Transverse colon (tissue), 4 donors: ENCODE data around the gene RGS7.

Source experiments
- CTCF ChIP-seq, 5 experiments: fragments of 200-600 bp in 3 of 5; fragments of 450-650 bp in 2 of 5; sonication (generic) in 3 of 5; IDR thresholded peaks; 1 replicate in 2 of 5; 2 replicates in 3 of 5; pipeline ENCODE4 v1.5.1; 2016 to 2017; ENCODE audit warnings: antibody characterized with exemption in 5 of 5, inconsistent platforms in 3 of 5, mild to moderate bottlenecking in 2 of 5, moderate library complexity in 1 of 5
- EP300 ChIP-seq: sonication (generic); formaldehyde crosslinking; IDR thresholded peaks from one replicate; pipeline ENCODE4 v1.6.1; 2017; ENCODE audit warnings: antibody characterized with exemption, low read depth
- POLR2A ChIP-seq: fragments of 450-650 bp; IDR thresholded peaks from one replicate; pipeline ENCODE4 v1.6.1; 2016; ENCODE audit warnings: antibody characterized with exemption, mild to moderate bottlenecking, moderate library complexity
- POLR2AphosphoS5 ChIP-seq, 3 donors: sonication (generic); formaldehyde crosslinking; IDR thresholded peaks; one replicate each; pipeline ENCODE4 v1.6.1; 2016; ENCODE audit warnings: antibody characterized with exemption in 3 of 3

DNA sequence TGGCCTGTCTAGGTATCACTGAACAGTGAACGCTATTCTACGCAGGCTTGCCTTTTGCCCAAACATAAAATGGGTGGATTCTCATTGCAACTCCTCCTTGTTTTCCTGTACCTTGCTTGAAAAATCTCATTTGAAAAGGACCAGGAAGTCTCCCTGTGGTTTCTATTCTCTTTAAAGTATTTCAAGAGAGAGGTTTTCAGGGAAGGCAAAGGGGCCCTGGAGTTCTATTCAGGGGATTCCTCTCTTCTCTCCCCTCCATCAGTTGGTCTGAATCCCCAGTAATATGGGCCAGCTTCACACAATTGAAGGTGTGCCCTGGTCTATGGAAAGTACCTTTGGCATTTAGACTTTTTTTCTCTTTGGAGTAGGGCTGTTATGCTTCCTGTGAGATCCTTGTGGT lies 311.3 kb downstream of the RGS7 start:
- TF ChIP-seq POLR2AphosphoS5 (IDR thresholded peaks at IDR 0.05): no peak
- TF ChIP-seq CTCF (IDR thresholded peaks at IDR 0.05): no peak
- no peak for TF ChIP-seq POLR2A
- TF ChIP-seq EP300: no peak
